HCT116 (cell line): Measurements from ENCODE around the gene RBCK1. TPM values are rescaled to one million over a fixed set of nuclear protein-coding genes. Genes with fewer than 3 reads are reported as not detected.

ENCODE experiments used
- ATAC-seq: fragments of 200-7000 bp; cut with Tn5 transposase; 2 replicates; pipeline ENCODE4 v1.9.1; 2020; ENCODE audit warnings: mild to moderate bottlenecking, moderate library complexity
- BruUV-seq: library from RNA; stranded (reverse); fragments of 400-500 nt; replicated peaks from 2 replicates; lab custom pipeline; 2021; lab: Mats Ljungman, UMichigan
- CTCF ChIA-PET: fragments of 300-600 bp; sonication (Branson Sonifier 250); formaldehyde crosslinking; loops from one replicate; lab custom pipeline; 2021; ENCODE audit warnings: antibody characterized with exemption; lab: Charles Lee
- POLR2A ChIA-PET: fragments of 300-600, 350-600 bp; sonication (Branson Sonifier 250); formaldehyde crosslinking; loops from one replicate; lab custom pipeline; 2021; ENCODE audit warnings: antibody characterized with exemption; lab: Charles Lee
- RAD21 ChIA-PET, 2 experiments: fragments of 300-600 bp; sonication (Branson Sonifier 250); formaldehyde crosslinking; loops; one replicate each; lab custom pipeline; 2023; ENCODE audit warnings: low total read pairs in 2 of 2; ENCODE audit not compliant: uncharacterized antibody in 2 of 2, unreplicated experiment in 2 of 2, low non-redundant PET in 1 of 2; lab: Charles Lee
- DNase-seq: peaks from one replicate; pipeline ENCODE4 v3.0.0-alpha.2; 2010; ENCODE audit warnings: low read depth, low spot score
- H2AFZ ChIP-seq: fragments of 200-600 bp; shearing (Covaris generic), sonication (generic); 2 replicates; pipeline ENCODE4 v1.6.1; 2017; ENCODE audit warnings: low read depth, mixed run types, mixed read lengths, antibody characterized with exemption, low read length; ENCODE audit not compliant: poor library complexity, severe bottlenecking
- H3K27ac ChIP-seq: 2 replicates; pipeline ENCODE4 v1.5.1; 2012; ENCODE audit warnings: low read depth, low read length
- H3K27me3 ChIP-seq: fragments of 200-600 bp; sonication (generic); 2 replicates; pipeline ENCODE4 v1.6.1; 2016; ENCODE audit warnings: mixed run types, low read length, mixed read lengths; ENCODE audit not compliant: insufficient read depth
- H3K36me3 ChIP-seq, 2 experiments: fragments of 200-500 bp in 1 of 2; fragments of 200-600 bp in 1 of 2; sonication (Bioruptor generic) in 1 of 2; sonication (generic) in 1 of 2; 2 replicates each; pipeline versions ENCODE4 v1.5.1 to v1.6.1; 2014 to 2016; ENCODE audit warnings: low read length in 2 of 2, inconsistent platforms in 1 of 2, mixed read lengths in 1 of 2, mixed run types in 1 of 2; ENCODE audit not compliant: insufficient read depth in 2 of 2, control insufficient read depth in 1 of 2
- H3K4me1 ChIP-seq, 2 experiments: fragments of 200-600 bp in 1 of 2; sonication (generic) in 1 of 2; 2 replicates each; pipeline versions ENCODE4 v1.5.1 to v1.6.1; 2012 to 2017; ENCODE audit warnings: low read length in 2 of 2, inconsistent platforms in 1 of 2, mild to moderate bottlenecking in 1 of 2, mixed read lengths in 1 of 2, mixed run types in 1 of 2, moderate library complexity in 1 of 2; ENCODE audit not compliant: insufficient read depth in 2 of 2, control insufficient read depth in 1 of 2
- H3K4me2 ChIP-seq: fragments of 200-600 bp; sonication (generic); 2 replicates; pipeline ENCODE4 v1.6.1; 2017; ENCODE audit warnings: mixed run types, low read length, mixed read lengths
- H3K4me3 ChIP-seq, 2 experiments: fragments of 200-600 bp in 1 of 2; sonication (generic) in 1 of 2; replicated peaks in 1 of 2; 2 replicates each; pipeline ENCODE4 v1.5.1; 2011 to 2016; ENCODE audit warnings: low read length in 2 of 2, control low read depth in 1 of 2, low read depth in 1 of 2, mild to moderate bottlenecking in 1 of 2, mixed read lengths in 1 of 2, mixed run types in 1 of 2
- H3K79me2 ChIP-seq: fragments of 200-600 bp; sonication (generic); 2 replicates; pipeline ENCODE4 v1.6.1; 2017; ENCODE audit warnings: mild to moderate bottlenecking, mixed run types, low read length, moderate library complexity, mixed read lengths; ENCODE audit not compliant: insufficient read depth
- H3K9ac ChIP-seq: fragments of 200-600 bp; sonication (generic); 2 replicates; pipeline ENCODE4 v1.6.1; 2016; ENCODE audit warnings: low read length, mixed read lengths
- H3K9me2 ChIP-seq: fragments of 200-600 bp; sonication (generic), shearing (Covaris generic); 2 replicates; pipeline ENCODE4 v1.6.1; 2017; ENCODE audit warnings: mixed run types, mild to moderate bottlenecking, moderate library complexity; ENCODE audit not compliant: insufficient read depth
- H3K9me3 ChIP-seq, 2 experiments: fragments of 200-500 bp in 1 of 2; fragments of 200-600 bp in 1 of 2; sonication (Bioruptor generic) in 1 of 2; sonication (generic) in 1 of 2; 2 replicates each; pipeline ENCODE4 v1.6.1; 2014 to 2017; ENCODE audit warnings: low read length in 2 of 2, mixed read lengths in 2 of 2, inconsistent platforms in 1 of 2, low read depth in 1 of 2, mild to moderate bottlenecking in 1 of 2, mixed run types in 1 of 2, moderate library complexity in 1 of 2; ENCODE audit not compliant: control insufficient read depth in 1 of 2, insufficient read depth in 1 of 2
- H4K20me1 ChIP-seq: fragments of 200-600 bp; sonication (generic), shearing (Covaris generic); 2 replicates; pipeline ENCODE4 v1.6.1; 2017; ENCODE audit warnings: mixed run types, mild to moderate bottlenecking, moderate library complexity; ENCODE audit not compliant: insufficient read depth
- CEBPB ChIP-seq: IDR thresholded peaks from 2 replicates; pipeline ENCODE4 v1.6.1; 2012; ENCODE audit warnings: low read depth
- EGR1 ChIP-seq: IDR thresholded peaks from 2 replicates; pipeline ENCODE4 v1.6.1; 2012; ENCODE audit warnings: low read depth
- ELF1 ChIP-seq: IDR thresholded peaks from 2 replicates; pipeline ENCODE4 v1.6.1; 2012; ENCODE audit warnings: low read depth, borderline replicate concordance
- JUND ChIP-seq: IDR thresholded peaks from 2 replicates; pipeline ENCODE4 v1.6.1; 2012
- MAX ChIP-seq: IDR thresholded peaks from 2 replicates; pipeline ENCODE4 v1.6.1; 2012
- POLR2AphosphoS5 ChIP-seq: IDR thresholded peaks from 2 replicates; pipeline ENCODE4 v1.6.1; 2011; ENCODE audit warnings: mild to moderate bottlenecking, low read depth, low read length, moderate library complexity
- RAD21 ChIP-seq: IDR thresholded peaks from 2 replicates; pipeline ENCODE4 v1.6.1; 2012; ENCODE audit warnings: low read depth, mild to moderate bottlenecking
- SIN3A ChIP-seq: IDR thresholded peaks from 2 replicates; pipeline ENCODE4 v1.6.1; 2012; ENCODE audit warnings: low read depth
- ZFX ChIP-seq: fragments of 450-650 bp; IDR thresholded peaks from 2 replicates; pipeline ENCODE4 v1.6.1; 2017
- ZNF274 ChIP-seq: fragments of 200-500 bp; sonication (Bioruptor generic); IDR thresholded peaks from 2 replicates; pipeline ENCODE4 v1.6.1; 2014; ENCODE audit warnings: mild to moderate bottlenecking, low read depth, low read length, inconsistent platforms
- intact Hi-C: fragments of 100-400 bp; cut with micrococcal nuclease; formaldehyde crosslinking; loops from 2 replicates; pipeline ENCODE4 v1.10.0; 2022
- total RNA-seq: library from RNA; stranded (reverse); gene quantifications from one replicate; pipeline ENCODE4 v1.2.1, GENCODE V29; 2021; ENCODE audit not compliant: unreplicated experiment
- TF ChIP-seq, protein P1 (sequence below): IDR thresholded peaks from 2 replicates; pipeline ENCODE4 v1.6.1; 2012
- TF ChIP-seq, protein P2 (sequence below), 3 experiments: fragments of 200-600 bp in 1 of 3; sonication (generic) in 1 of 3; IDR thresholded peaks in 2 of 3; conservative IDR thresholded peaks in 1 of 3; 2 replicates each; pipeline ENCODE4 v1.5.1; 2012 to 2017; ENCODE audit warnings: low read depth in 2 of 3, low read length in 2 of 3, antibody characterized with exemption in 1 of 3, borderline replicate concordance in 1 of 3, control low read depth in 1 of 3, mild to moderate bottlenecking in 1 of 3, mixed read lengths in 1 of 3, mixed run types in 1 of 3, moderate library complexity in 1 of 3; ENCODE audit not compliant: insufficient read depth in 1 of 3

RBCK1 gene
- total RNA-seq, 1 experiment from 2014 or later: 180 TPM

GRCh38 chr20:416950-417800 is 9.1 kb downstream of the RBCK1 start:
- DNase-seq: no peak
- ChIA-PET RAD21 (no interaction called here), CTCF (no interaction called here), POLR2A (no interaction called here)
- Histone ChIP-seq H3K4me3 (no peak overlapping the region), H3K9ac (no peak overlapping the region), H3K4me1 (peaks cover 13 to 29% of the 10 kb centered on the region in 2 experiments), H2AFZ (no peak overlapping the region), H3K9me2 (no peaks in the 10 kb centered on the region), H3K36me3 (peaks cover 7 to 20% of the 10 kb centered on the region in 2 experiments; a peak in 2 of 4 replicates), H3K79me2 (peaks cover 18% of the 10 kb centered on the region; the same call in 1 of the 2 replicates), H3K27ac (no peak overlapping the region), H3K9me3 (no peaks in the 10 kb centered on the region), H3K27me3 (no peaks in the 10 kb centered on the region), H4K20me1 (no peaks in the 10 kb centered on the region), H3K4me2 (no peak overlapping the region)
- no TSS peak for BruUV-seq
- 0 out of 2 replicates have a peak, but pooled peaks have one; percentile 11 for TF ChIP-seq JUND
- peak; percentile 50 for TF ChIP-seq POLR2AphosphoS5
- TF ChIP-seq, protein P1, sequence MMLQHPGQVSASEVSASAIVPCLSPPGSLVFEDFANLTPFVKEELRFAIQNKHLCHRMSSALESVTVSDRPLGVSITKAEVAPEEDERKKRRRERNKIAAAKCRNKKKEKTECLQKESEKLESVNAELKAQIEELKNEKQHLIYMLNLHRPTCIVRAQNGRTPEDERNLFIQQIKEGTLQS: no peak
- ATAC-seq: no peak
- intact Hi-C loops: loop anchor here (5.0 kb wide), 1 partner anchor 65 kb away; no protein-coding TSS in a partner anchor

- peaks cover 8 to 14% of the 10 kb centered on the region in 2 experiments; a peak in 2 of 4 replicates for H3K36me3 ChIP-seq
- intact Hi-C loops: loop anchor here (5.0 kb wide), 1 partner anchor 66 kb away; no protein-coding TSS in a partner anchor
- no peak for TF ChIP-seq ELF1
- no peak for TF ChIP-seq ZFX
- no peak for TF ChIP-seq RAD21
- TF ChIP-seq SIN3A: no peak
- no peak for TF ChIP-seq EGR1
- no peak for TF ChIP-seq MAX
- TF ChIP-seq, protein P2, sequence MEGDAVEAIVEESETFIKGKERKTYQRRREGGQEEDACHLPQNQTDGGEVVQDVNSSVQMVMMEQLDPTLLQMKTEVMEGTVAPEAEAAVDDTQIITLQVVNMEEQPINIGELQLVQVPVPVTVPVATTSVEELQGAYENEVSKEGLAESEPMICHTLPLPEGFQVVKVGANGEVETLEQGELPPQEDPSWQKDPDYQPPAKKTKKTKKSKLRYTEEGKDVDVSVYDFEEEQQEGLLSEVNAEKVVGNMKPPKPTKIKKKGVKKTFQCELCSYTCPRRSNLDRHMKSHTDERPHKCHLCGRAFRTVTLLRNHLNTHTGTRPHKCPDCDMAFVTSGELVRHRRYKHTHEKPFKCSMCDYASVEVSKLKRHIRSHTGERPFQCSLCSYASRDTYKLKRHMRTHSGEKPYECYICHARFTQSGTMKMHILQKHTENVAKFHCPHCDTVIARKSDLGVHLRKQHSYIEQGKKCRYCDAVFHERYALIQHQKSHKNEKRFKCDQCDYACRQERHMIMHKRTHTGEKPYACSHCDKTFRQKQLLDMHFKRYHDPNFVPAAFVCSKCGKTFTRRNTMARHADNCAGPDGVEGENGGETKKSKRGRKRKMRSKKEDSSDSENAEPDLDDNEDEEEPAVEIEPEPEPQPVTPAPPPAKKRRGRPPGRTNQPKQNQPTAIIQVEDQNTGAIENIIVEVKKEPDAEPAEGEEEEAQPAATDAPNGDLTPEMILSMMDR (IDR thresholded peaks at IDR 0.05 in 2 of 3, conservative IDR thresholded peaks at IDR 0.05 in 1 of 3; ENCODE audit: borderline replicate concordance in 1 of 3, insufficient read depth in 1 of 3, low read depth in 2 of 3, low read length in 2 of 3): no peak
- TF ChIP-seq CEBPB: no peak
- no peak for TF ChIP-seq JUND
- TF ChIP-seq ZNF274: no peak
- ChIA-PET POLR2A (no interaction called here), RAD21 (no interaction called here), CTCF (no interaction called here)
- H3K27me3 ChIP-seq: no peaks in the 10 kb centered on the region
- no peaks in the 10 kb centered on the region for H4K20me1 ChIP-seq
- H3K9ac ChIP-seq: no peak overlapping the region
- no peaks in the 10 kb centered on the region for H3K9me2 ChIP-seq
- no peak overlapping the region for H3K27ac ChIP-seq
- no peak for DNase-seq
- H3K9me3 ChIP-seq: no peaks in the 10 kb centered on the region
- H3K4me1 ChIP-seq: peaks cover 13 to 36% of the 10 kb centered on the region in 2 experiments
- H3K4me3 ChIP-seq: no peak overlapping the region
- no TSS peak for BruUV-seq
- peaks cover 12% of the 10 kb centered on the region; the same call in 1 of the 2 replicates for H3K79me2 ChIP-seq
- H2AFZ ChIP-seq: no peak overlapping the region
- H3K4me2 ChIP-seq: no peak overlapping the region
- ATAC-seq: no peak
Observed at GRCh38 chr20:417801-418342, 9.8 kb downstream of the RBCK1 start.
